HEK293 (cell line): ENCODE data around the gene FMO1.

Experiments used
- CTCF ChIA-PET: fragments of 350-600 bp; formaldehyde crosslinking; extraction: SDS; loops from one replicate; lab custom pipeline; 2021; ENCODE audit warnings: antibody characterized with exemption; lab: Yijun Ruan, JAX
- POLR2A ChIA-PET: fragments of 300-600 bp; formaldehyde crosslinking; extraction: SDS; loops from one replicate; lab custom pipeline; 2020; ENCODE audit warnings: antibody characterized with exemption, inconsistent platforms; lab: Yijun Ruan, JAX
- H3K27ac ChIP-seq: fragments of 200-500 bp; sonication (Bioruptor generic); 2 replicates; pipeline ENCODE4 v1.5.1; 2014; ENCODE audit warnings: low read depth, low read length, control low read depth, inconsistent platforms; ENCODE audit errors: extremely low read depth
- H3K36me3 ChIP-seq, 2 experiments: fragments of 200-500 bp in 1 of 2; sonication (Bioruptor generic) in 1 of 2; 1 replicate in 1 of 2; 2 replicates in 1 of 2; pipeline ENCODE4 v1.5.1; 2014 to 2017; ENCODE audit warnings: inconsistent platforms in 2 of 2, low read length in 2 of 2; ENCODE audit not compliant: control insufficient read depth in 2 of 2, insufficient read depth in 1 of 2
- H3K4me1 ChIP-seq: fragments of 200-500 bp; sonication (Bioruptor generic); 2 replicates; pipeline ENCODE4 v1.5.1; 2014; ENCODE audit warnings: mild to moderate bottlenecking, low read length, inconsistent platforms; ENCODE audit not compliant: control insufficient read depth, insufficient read depth
- H3K4me3 ChIP-seq: 2 replicates; pipeline ENCODE4 v1.5.1; 2011; ENCODE audit warnings: low read depth, mild to moderate bottlenecking, control low read depth, low read length, moderate library complexity
- H3K9me3 ChIP-seq: fragments of 200-500 bp; sonication (Bioruptor generic); 2 replicates; pipeline ENCODE4 v1.5.1; 2014; ENCODE audit warnings: low read depth, low read length, inconsistent platforms; ENCODE audit not compliant: control insufficient read depth, insufficient read depth
- CTCF ChIP-seq: fragments of 450-650 bp; formaldehyde crosslinking; IDR thresholded peaks from 2 replicates; pipeline ENCODE4 v1.5.1; 2016; ENCODE audit warnings: missing biosample characterization, missing genetic modification characterization
- FEZF1 ChIP-seq: fragments of 450-650 bp; formaldehyde crosslinking; IDR thresholded peaks from 2 replicates; pipeline ENCODE4 v1.5.1; 2016; ENCODE audit warnings: missing biosample characterization, missing genetic modification characterization
- GLI2 ChIP-seq: fragments of 450-650 bp; formaldehyde crosslinking; IDR thresholded peaks from 2 replicates; pipeline ENCODE4; 2017; ENCODE audit warnings: missing biosample characterization, missing genetic modification characterization, low read depth, borderline replicate concordance
- IKZF3 ChIP-seq: fragments of 450-650 bp; IDR thresholded peaks from 2 replicates; pipeline ENCODE4 v1.5.0; 2018; ENCODE audit warnings: missing biosample characterization, mild to moderate bottlenecking, missing genetic modification characterization, moderate library complexity
- KLF16 ChIP-seq: fragments of 450-650 bp; formaldehyde crosslinking; IDR thresholded peaks from 2 replicates; pipeline ENCODE4 v1.5.1; 2017; ENCODE audit warnings: missing biosample characterization, missing genetic modification characterization
- OSR2 ChIP-seq: fragments of 450-650 bp; formaldehyde crosslinking; IDR thresholded peaks from 2 replicates; pipeline ENCODE4 v1.5.1; 2016; ENCODE audit warnings: missing biosample characterization, missing genetic modification characterization
- SALL2 ChIP-seq: fragments of 450-650 bp; formaldehyde crosslinking; IDR thresholded peaks from 2 replicates; pipeline ENCODE4 v1.5.0; 2017; ENCODE audit warnings: missing biosample characterization, mild to moderate bottlenecking, missing genetic modification characterization, borderline replicate concordance
- ZBTB10 ChIP-seq: fragments of 450-650 bp; formaldehyde crosslinking; IDR thresholded peaks from 2 replicates; pipeline ENCODE4 v1.5.1; 2016; ENCODE audit warnings: missing biosample characterization, missing genetic modification characterization
- ZNF140 ChIP-seq: fragments of 450-650 bp; formaldehyde crosslinking; IDR thresholded peaks from 2 replicates; pipeline ENCODE4 v1.5.1; 2016; ENCODE audit warnings: missing biosample characterization, missing genetic modification characterization
- ZNF175 ChIP-seq: fragments of 450-650 bp; formaldehyde crosslinking; IDR thresholded peaks from 2 replicates; pipeline ENCODE4 v1.5.1; 2016; ENCODE audit warnings: missing biosample characterization, missing genetic modification characterization
- ZNF202 ChIP-seq: fragments of 450-650 bp; formaldehyde crosslinking; IDR thresholded peaks from 2 replicates; pipeline ENCODE4 v1.5.1; 2016; ENCODE audit warnings: missing biosample characterization, missing genetic modification characterization, borderline replicate concordance
- ZNF239 ChIP-seq: fragments of 450-650 bp; formaldehyde crosslinking; IDR thresholded peaks from 2 replicates; pipeline ENCODE4 v1.5.1; 2016; ENCODE audit warnings: missing biosample characterization, missing genetic modification characterization
- ZNF302 ChIP-seq: fragments of 450-650 bp; formaldehyde crosslinking; IDR thresholded peaks from 2 replicates; pipeline ENCODE4 v1.5.1; 2016; ENCODE audit warnings: missing biosample characterization, missing genetic modification characterization, low read depth
- ZNF391 ChIP-seq: fragments of 450-650 bp; formaldehyde crosslinking; IDR thresholded peaks from 2 replicates; pipeline ENCODE4 v1.5.1; 2016; ENCODE audit warnings: low read depth, missing biosample characterization, missing genetic modification characterization, borderline replicate concordance
- ZNF394 ChIP-seq: fragments of 450-650 bp; formaldehyde crosslinking; IDR thresholded peaks from 2 replicates; pipeline ENCODE4 v1.5.1; 2016; ENCODE audit warnings: missing biosample characterization, missing genetic modification characterization, mild to moderate bottlenecking, moderate library complexity, borderline replicate concordance
- ZNF530 ChIP-seq: fragments of 450-650 bp; formaldehyde crosslinking; IDR thresholded peaks from 2 replicates; pipeline ENCODE4 v1.5.1; 2016; ENCODE audit warnings: low read depth, missing biosample characterization, missing genetic modification characterization
- ZNF561 ChIP-seq: fragments of 450-650 bp; IDR thresholded peaks from 2 replicates; pipeline ENCODE4 v1.5.1; 2018; ENCODE audit warnings: missing biosample characterization, missing genetic modification characterization, borderline replicate concordance
- ZNF660 ChIP-seq: fragments of 450-650 bp; IDR thresholded peaks from 2 replicates; pipeline ENCODE4 v1.5.1; 2018; ENCODE audit warnings: missing biosample characterization, mild to moderate bottlenecking, missing genetic modification characterization
- ZNF792 ChIP-seq: fragments of 450-650 bp; formaldehyde crosslinking; IDR thresholded peaks from 2 replicates; pipeline ENCODE4 v1.5.1; 2016; ENCODE audit warnings: missing biosample characterization, missing genetic modification characterization
- TF ChIP-seq, protein P1 (sequence below): fragments of 450-650 bp; formaldehyde crosslinking; IDR thresholded peaks from 2 replicates; pipeline ENCODE4 v1.5.1; 2016; ENCODE audit warnings: missing biosample characterization, missing genetic modification characterization
- TF ChIP-seq, protein P2 (sequence below): sonication (generic); formaldehyde crosslinking; IDR thresholded peaks from 2 replicates; pipeline ENCODE4 v1.8.1; 2022; ENCODE audit warnings: mild to moderate bottlenecking, moderate library complexity, missing genetic modification reagents
- TF ChIP-seq, protein P3 (sequence below): fragments of 450-650 bp; formaldehyde crosslinking; conservative IDR thresholded peaks from 2 replicates; pipeline ENCODE4 v1.5.1; 2016; ENCODE audit warnings: low read depth, missing biosample characterization, missing genetic modification characterization

Gene FMO1

GRCh38 chr1:171251042-171251951 is 3.0 kb downstream of the FMO1 start (continued):
- no peak for TF ChIP-seq ZBTB10
- 0 out of 2 replicates have a peak, but pooled peaks have one; percentile 6 for TF ChIP-seq ZNF394 (tag by site-specific recombination)
- TF ChIP-seq OSR2 (tag by site-specific recombination) = peak; percentile 63; the same call in 1 of the 2 replicates
- TF ChIP-seq ZNF140 (tag by site-specific recombination) = no peak
- 0 out of 2 replicates have a peak, but pooled peaks have one; percentile 9 for TF ChIP-seq IKZF3
- TF ChIP-seq CTCF (tag by site-specific recombination) = 0 out of 2 replicates have a peak, but pooled peaks have one; percentile 19
- no peak for TF ChIP-seq ZNF202

GRCh38 chr1:171251952-171252300 is 3.6 kb downstream of the FMO1 start:
- no peak overlapping the region for H3K27ac ChIP-seq
- H3K4me3 ChIP-seq = no peak overlapping the region
- no peaks in the 10 kb centered on the region for H3K4me1 ChIP-seq
- no peaks in the 10 kb centered on the region for H3K9me3 ChIP-seq
- no peaks in the 10 kb centered on the region for H3K36me3 ChIP-seq
- POLR2A ChIA-PET = no interaction called here
- CTCF ChIA-PET = interaction anchor here (0.7 to 2.5 kb wide), 5 partner anchors 25 to 66 kb away, joined by 3 to 14 read pairs (median 4); partner anchors contain the start of gene FMO4
- TF ChIP-seq KLF16 (tag by site-specific recombination) = no peak
- no peak for TF ChIP-seq ZNF561 (tag by site-specific recombination)
- no peak for TF ChIP-seq ZNF391 (tag by site-specific recombination)
- TF ChIP-seq ZNF660 (tag by site-specific recombination) = no peak
- no peak for TF ChIP-seq ZNF239 (tag by site-specific recombination)
- TF ChIP-seq GLI2 (tag by site-specific recombination) = no peak
- TF ChIP-seq ZNF530 (tag by site-specific recombination) = no peak
- no peak for TF ChIP-seq ZNF792 (tag by site-specific recombination)
- no peak for TF ChIP-seq ZNF302 (tag by site-specific recombination)
- TF ChIP-seq, protein P1, sequence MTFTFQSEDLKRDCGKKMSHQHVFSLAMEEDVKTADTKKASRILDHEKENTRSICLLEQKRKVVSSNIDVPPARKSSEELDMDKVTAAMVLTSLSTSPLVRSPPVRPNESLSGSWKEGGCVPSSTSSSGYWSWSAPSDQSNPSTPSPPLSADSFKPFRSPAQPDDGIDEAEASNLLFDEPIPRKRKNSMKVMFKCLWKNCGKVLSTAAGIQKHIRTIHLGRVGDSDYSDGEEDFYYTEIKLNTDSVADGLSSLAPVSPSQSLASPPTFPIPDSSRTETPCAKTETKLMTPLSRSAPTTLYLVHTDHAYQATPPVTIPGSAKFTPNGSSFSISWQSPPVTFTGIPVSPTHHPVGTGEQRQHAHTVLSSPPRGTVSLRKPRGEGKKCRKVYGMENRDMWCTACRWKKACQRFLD (tag by site-specific recombination) = no peak
- TF ChIP-seq ZBTB10 = no peak
- no peak for TF ChIP-seq ZNF175 (tag by site-specific recombination)
- TF ChIP-seq, protein P2, sequence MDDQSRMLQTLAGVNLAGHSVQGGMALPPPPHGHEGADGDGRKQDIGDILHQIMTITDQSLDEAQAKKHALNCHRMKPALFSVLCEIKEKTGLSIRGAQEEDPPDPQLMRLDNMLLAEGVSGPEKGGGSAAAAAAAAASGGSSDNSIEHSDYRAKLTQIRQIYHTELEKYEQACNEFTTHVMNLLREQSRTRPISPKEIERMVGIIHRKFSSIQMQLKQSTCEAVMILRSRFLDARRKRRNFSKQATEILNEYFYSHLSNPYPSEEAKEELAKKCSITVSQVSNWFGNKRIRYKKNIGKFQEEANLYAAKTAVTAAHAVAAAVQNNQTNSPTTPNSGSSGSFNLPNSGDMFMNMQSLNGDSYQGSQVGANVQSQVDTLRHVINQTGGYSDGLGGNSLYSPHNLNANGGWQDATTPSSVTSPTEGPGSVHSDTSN (CRISPR knock-in tag) = no peak
- TF ChIP-seq FEZF1 (tag by site-specific recombination) = no peak
- TF ChIP-seq, protein P3, sequence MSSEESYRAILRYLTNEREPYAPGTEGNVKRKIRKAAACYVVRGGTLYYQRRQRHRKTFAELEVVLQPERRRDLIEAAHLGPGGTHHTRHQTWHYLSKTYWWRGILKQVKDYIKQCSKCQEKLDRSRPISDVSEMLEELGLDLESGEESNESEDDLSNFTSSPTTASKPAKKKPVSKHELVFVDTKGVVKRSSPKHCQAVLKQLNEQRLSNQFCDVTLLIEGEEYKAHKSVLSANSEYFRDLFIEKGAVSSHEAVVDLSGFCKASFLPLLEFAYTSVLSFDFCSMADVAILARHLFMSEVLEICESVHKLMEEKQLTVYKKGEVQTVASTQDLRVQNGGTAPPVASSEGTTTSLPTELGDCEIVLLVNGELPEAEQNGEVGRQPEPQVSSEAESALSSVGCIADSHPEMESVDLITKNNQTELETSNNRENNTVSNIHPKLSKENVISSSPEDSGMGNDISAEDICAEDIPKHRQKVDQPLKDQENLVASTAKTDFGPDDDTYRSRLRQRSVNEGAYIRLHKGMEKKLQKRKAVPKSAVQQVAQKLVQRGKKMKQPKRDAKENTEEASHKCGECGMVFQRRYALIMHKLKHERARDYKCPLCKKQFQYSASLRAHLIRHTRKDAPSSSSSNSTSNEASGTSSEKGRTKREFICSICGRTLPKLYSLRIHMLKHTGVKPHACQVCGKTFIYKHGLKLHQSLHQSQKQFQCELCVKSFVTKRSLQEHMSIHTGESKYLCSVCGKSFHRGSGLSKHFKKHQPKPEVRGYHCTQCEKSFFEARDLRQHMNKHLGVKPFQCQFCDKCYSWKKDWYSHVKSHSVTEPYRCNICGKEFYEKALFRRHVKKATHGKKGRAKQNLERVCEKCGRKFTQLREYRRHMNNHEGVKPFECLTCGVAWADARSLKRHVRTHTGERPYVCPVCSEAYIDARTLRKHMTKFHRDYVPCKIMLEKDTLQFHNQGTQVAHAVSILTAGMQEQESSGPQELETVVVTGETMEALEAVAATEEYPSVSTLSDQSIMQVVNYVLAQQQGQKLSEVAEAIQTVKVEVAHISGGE (tag by site-specific recombination) = no peak
- TF ChIP-seq SALL2 (tag by site-specific recombination) = no peak
